Activated CD4-positive, alpha-beta T cell treated with anti-CD3 and anti-CD28 coated beads, Interleukin-2, amount 10 ng/mL, durations not matched to agents 7 days and 5 days (primary cell): ENCODE data around the gene REXO1. TPM values are rescaled to one million over a fixed set of nuclear protein-coding genes. Genes with fewer than 3 reads are reported as not detected.
A peak's percentile ranks its signal among the peaks of the same experiment; 100 is the strongest.

Experiments used
- CTCF ChIA-PET: fragments of 350-600 bp; sonication (Branson Sonifier 250); formaldehyde crosslinking; loops from one replicate; lab custom pipeline; 2021; ENCODE audit warnings: antibody characterized with exemption; lab: Charles Lee
- POLR2A ChIA-PET: fragments of 350-600 bp; sonication (Branson Sonifier 250); formaldehyde crosslinking; loops from one replicate; lab custom pipeline; 2021; ENCODE audit warnings: antibody characterized with exemption; lab: Charles Lee
- DNase-seq: peaks from one replicate; pipeline ENCODE4 v3.0.0-alpha.2; 2020
- H3K27ac Mint-ChIP-seq: one replicate; pipeline ENCODE4 v1.8.0; 2021; ENCODE audit warnings: mild to moderate bottlenecking, moderate library complexity, mixed read lengths
- H3K27me3 Mint-ChIP-seq: one replicate; pipeline ENCODE4 v1.8.0; 2021; ENCODE audit warnings: mixed read lengths
- H3K36me3 Mint-ChIP-seq: one replicate; pipeline ENCODE4 v1.8.0; 2021; ENCODE audit warnings: low read depth, mixed read lengths
- H3K4me1 Mint-ChIP-seq: one replicate; pipeline ENCODE4 v1.8.0; 2021; ENCODE audit warnings: mixed read lengths
- H3K4me3 Mint-ChIP-seq: one replicate; pipeline ENCODE4 v1.8.0; 2021; ENCODE audit warnings: mild to moderate bottlenecking, moderate library complexity, mixed read lengths
- H3K9me3 Mint-ChIP-seq: one replicate; pipeline ENCODE4 v1.8.0; 2021; ENCODE audit warnings: mixed read lengths
- total RNA-seq, 2 experiments: library from RNA; stranded (reverse); gene quantifications; one replicate each; pipeline ENCODE4 v1.2.3, GENCODE V29; 2021

REXO1 gene
- total RNA-seq, 2 experiments from 2014 or later: 44.2 to 54.7 TPM

- peaks cover 13% of the 10 kb centered on the region for H3K4me1 Mint-ChIP-seq
Observed at GRCh38 chr19:1816530-1817298, 31.6 kb downstream of the REXO1 start.

GRCh38 chr19:1815605-1816529, 32.4 kb downstream of the REXO1 start:
- CTCF ChIA-PET: interaction anchor here (0.6 to 2.8 kb wide), 2 partner anchors 11 to 317 kb away, joined by 6 to 17 read pairs; no protein-coding TSS in a partner anchor
- Mint-ChIP-seq H3K36me3 (peaks cover 15% of the 10 kb centered on the region), H3K9me3 (no peaks in the 10 kb centered on the region), H3K4me3 (no peak overlapping the region), H3K27me3 (no peaks in the 10 kb centered on the region), H3K27ac (no peak overlapping the region), H3K4me1 (peaks cover 19% of the 10 kb centered on the region)
- POLR2A ChIA-PET: no interaction called here
- DNase-seq: no peak

More at GRCh38 chr19:1816530-1817298, 31.6 kb downstream of the REXO1 start:
- H3K27ac Mint-ChIP-seq: no peak overlapping the region
- H3K27me3 Mint-ChIP-seq: no peaks in the 10 kb centered on the region
- POLR2A ChIA-PET: no interaction called here
- no peak overlapping the region for H3K4me3 Mint-ChIP-seq
- CTCF ChIA-PET: no interaction called here
- H3K36me3 Mint-ChIP-seq: peaks cover 15% of the 10 kb centered on the region
- no peak for DNase-seq
- no peaks in the 10 kb centered on the region for H3K9me3 Mint-ChIP-seq

DNA sequence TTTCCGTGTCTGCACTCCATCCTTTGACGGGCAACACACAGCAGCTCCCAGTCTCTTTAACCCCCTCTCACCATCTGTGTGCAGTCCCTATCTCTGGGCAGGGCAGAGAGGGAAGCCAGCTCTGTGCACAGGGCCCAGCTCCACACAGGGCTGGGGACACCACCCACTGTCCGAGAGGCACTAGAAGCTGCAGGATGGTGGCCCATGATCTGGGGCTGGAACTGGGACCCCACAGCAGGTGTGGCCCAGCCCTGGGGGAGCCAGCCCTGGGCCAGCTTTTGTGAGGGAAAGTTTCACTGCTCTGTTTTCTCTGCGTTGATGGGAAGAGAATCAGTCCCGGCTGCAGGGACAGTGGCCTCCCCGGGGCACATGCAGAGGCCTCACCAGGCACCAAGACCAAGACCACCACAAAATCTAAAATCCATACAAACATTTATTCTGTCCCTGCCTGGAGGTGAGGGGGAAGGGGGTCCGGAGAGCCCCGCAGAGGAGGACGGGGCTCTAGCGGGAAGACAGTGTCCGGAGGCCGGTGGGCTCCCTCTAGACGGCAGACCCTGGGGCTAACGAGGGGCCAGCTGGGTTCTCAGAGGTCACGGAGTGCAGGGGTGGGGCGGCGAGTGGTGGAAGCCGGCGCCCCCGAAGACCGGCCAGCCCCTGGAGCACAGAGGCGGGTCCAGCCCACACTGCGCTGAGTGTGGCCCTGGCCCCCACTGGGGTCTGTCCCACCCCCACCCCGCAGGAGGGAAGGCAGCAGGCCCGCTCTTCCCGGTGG, 33.3 kb downstream of the REXO1 start:
- no peak for DNase-seq
- CTCF ChIA-PET: interaction anchor here (0.6 to 2.8 kb wide), 4 partner anchors 12 to 318 kb away, joined by 3 to 17 read pairs (median 6); no protein-coding TSS in a partner anchor
- Mint-ChIP-seq H3K27me3 (no peaks in the 10 kb centered on the region), H3K4me3 (no peak overlapping the region), H3K9me3 (no peaks in the 10 kb centered on the region), H3K27ac (no peak overlapping the region), H3K4me1 (peaks cover 22% of the 10 kb centered on the region), H3K36me3 (peaks cover 12% of the 10 kb centered on the region)
- POLR2A ChIA-PET: no interaction called here

GRCh38 chr19:1814391-1814790, 33.9 kb downstream of the REXO1 start:
- no peaks in the 10 kb centered on the region for H3K27me3 Mint-ChIP-seq
- POLR2A ChIA-PET: no interaction called here
- H3K4me3 Mint-ChIP-seq: no peak overlapping the region
- no peaks in the 10 kb centered on the region for H3K9me3 Mint-ChIP-seq
- H3K27ac Mint-ChIP-seq: no peak overlapping the region
- peaks cover 12% of the 10 kb centered on the region for H3K36me3 Mint-ChIP-seq
- DNase-seq: no peak
- CTCF ChIA-PET: interaction anchor here (0.9 to 2.8 kb wide), 3 partner anchors 12 to 268 kb away, joined by 3 to 17 read pairs (median 5); no protein-coding TSS in a partner anchor
- peaks cover 22% of the 10 kb centered on the region for H3K4me1 Mint-ChIP-seq

- ChIA-PET POLR2A (no interaction called here), CTCF (interaction anchor here (1.8 to 2.8 kb wide), 2 partner anchors 13 to 40 kb away, joined by 5 to 17 read pairs; no protein-coding TSS in a partner anchor)
- no peaks in the 10 kb centered on the region for H3K27me3 Mint-ChIP-seq
- peaks cover 12% of the 10 kb centered on the region for H3K36me3 Mint-ChIP-seq
- peaks cover 22% of the 10 kb centered on the region for H3K4me1 Mint-ChIP-seq
- H3K27ac Mint-ChIP-seq: peak overlapping the region; percentile 100
- H3K4me3 Mint-ChIP-seq: peak overlapping the region; percentile 89
- H3K9me3 Mint-ChIP-seq: no peaks in the 10 kb centered on the region
- no peak for DNase-seq
Observed at GRCh38 chr19:1813192-1814182, 34.8 kb downstream of the REXO1 start.

GRCh38 chr19:1812426-1813191, 35.7 kb downstream of the REXO1 start:
- DNase-seq: peak; percentile 98
- Mint-ChIP-seq H3K27me3 (no peaks in the 10 kb centered on the region), H3K4me1 (peaks cover 22% of the 10 kb centered on the region), H3K27ac (peak overlapping the region; percentile 100), H3K36me3 (peaks cover 9% of the 10 kb centered on the region), H3K4me3 (peak overlapping the region; percentile 89), H3K9me3 (no peaks in the 10 kb centered on the region)
- POLR2A ChIA-PET: no interaction called here
- CTCF ChIA-PET: no interaction called here

GRCh38 chr19:1811942-1812425, 36.3 kb downstream of the REXO1 start, which contains the start of gene ATP8B3:
Gene ATP8B3, minus strand, starts transcription at chr19:1812276. Its CDS starts 540 bp downstream, at chr19:1811736.
- peaks cover 9% of the 10 kb centered on the region for H3K36me3 Mint-ChIP-seq
- no peaks in the 10 kb centered on the region for H3K9me3 Mint-ChIP-seq
- no peaks in the 10 kb centered on the region for H3K27me3 Mint-ChIP-seq
- ChIA-PET POLR2A (interaction anchor here (0.6 kb wide), 1 partner anchor 64 kb away, joined by 3 read pairs; no protein-coding TSS in a partner anchor), CTCF (interaction anchor here (1.0 to 1.4 kb wide), 2 partner anchors 14 to 17 kb away, joined by 3 to 4 read pairs; no protein-coding TSS in a partner anchor)
- no peak for DNase-seq
- H3K4me3 Mint-ChIP-seq: peak within 1 kb of the TSS; percentile 89
- H3K4me1 Mint-ChIP-seq: peaks cover 22% of the 10 kb centered on the region
- H3K27ac Mint-ChIP-seq: peak within 1 kb of the TSS; percentile 100

DNA sequence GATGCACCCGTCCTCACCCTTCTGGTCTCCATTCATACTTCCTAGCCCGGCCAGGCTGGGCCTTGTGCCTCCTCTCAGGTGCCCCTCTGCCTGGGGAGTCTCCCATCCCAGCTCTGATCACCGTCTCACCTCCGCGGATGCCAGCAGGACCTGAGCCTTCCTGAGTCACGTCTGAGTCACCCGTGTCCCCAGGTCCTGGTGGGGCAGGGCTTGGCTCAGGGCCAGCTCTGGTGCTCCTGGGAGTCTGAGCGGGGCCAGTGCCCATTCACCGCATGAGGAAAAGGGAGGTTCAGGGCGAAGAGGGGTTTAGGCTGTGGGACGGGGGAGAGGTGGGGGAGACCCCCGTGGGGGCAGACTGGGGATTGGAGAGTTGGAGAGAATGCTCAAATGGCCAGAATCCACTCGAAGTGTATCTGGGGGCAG, 36.8 kb downstream of the REXO1 start:
- peak overlapping the region; percentile 89 for H3K4me3 Mint-ChIP-seq
- H3K9me3 Mint-ChIP-seq: no peaks in the 10 kb centered on the region
- peak; percentile 28 for DNase-seq
- H3K4me1 Mint-ChIP-seq: peaks cover 22% of the 10 kb centered on the region
- POLR2A ChIA-PET: interaction anchor here (0.6 kb wide), 1 partner anchor 65 kb away, joined by 3 read pairs; no protein-coding TSS in a partner anchor
- no peaks in the 10 kb centered on the region for H3K27me3 Mint-ChIP-seq
- H3K36me3 Mint-ChIP-seq: peaks cover 9% of the 10 kb centered on the region
- peak overlapping the region; percentile 100 for H3K27ac Mint-ChIP-seq
- CTCF ChIA-PET: interaction anchor here (1.0 to 1.4 kb wide), 2 partner anchors 15 to 17 kb away, joined by 3 to 4 read pairs; no protein-coding TSS in a partner anchor

DNA sequence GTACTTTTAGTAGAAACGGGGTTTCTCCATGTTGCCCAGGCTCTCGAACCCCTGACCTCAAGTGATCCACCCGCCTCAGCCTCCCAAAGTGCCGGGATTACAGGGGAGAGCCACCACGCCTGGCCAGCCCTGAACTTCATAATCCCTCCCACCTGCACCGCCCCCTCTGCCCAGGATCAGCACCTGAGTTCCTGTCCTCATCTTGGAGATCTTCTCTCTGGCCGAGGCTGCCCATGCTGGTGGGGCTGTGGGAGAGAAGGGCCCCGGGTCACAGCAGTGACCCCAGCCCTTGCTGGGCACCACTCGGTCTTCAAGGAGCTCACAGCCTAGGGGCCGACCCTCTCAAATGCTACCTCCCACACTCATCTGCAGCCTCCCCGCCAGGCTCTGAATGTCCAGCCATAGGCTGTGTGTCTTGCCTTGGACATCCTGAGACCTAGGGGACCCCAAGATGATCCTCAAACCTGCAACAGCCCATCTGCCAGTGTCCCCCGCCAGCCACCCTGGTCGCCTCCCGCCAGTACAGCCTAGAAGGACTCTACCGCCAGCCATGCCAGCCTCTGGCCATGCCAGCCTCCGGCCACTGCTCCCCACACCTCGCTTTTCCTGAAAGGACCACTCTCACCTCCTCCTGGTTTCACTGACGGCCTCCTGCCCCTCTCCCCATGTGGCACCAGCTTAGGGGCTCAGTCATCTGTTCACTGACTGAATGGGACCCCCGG, 37.7 kb downstream of the REXO1 start:
- Mint-ChIP-seq H3K27ac (no peak overlapping the region), H3K36me3 (peaks cover 4% of the 10 kb centered on the region), H3K4me3 (peak overlapping the region; percentile 53), H3K27me3 (no peaks in the 10 kb centered on the region), H3K4me1 (peaks cover 22% of the 10 kb centered on the region), H3K9me3 (no peaks in the 10 kb centered on the region)
- ChIA-PET CTCF (interaction anchor here (1.1 to 1.4 kb wide), 2 partner anchors 15 to 22 kb away, joined by 3 to 4 read pairs; no protein-coding TSS in a partner anchor), POLR2A (no interaction called here)
- DNase-seq: no peak

DNA sequence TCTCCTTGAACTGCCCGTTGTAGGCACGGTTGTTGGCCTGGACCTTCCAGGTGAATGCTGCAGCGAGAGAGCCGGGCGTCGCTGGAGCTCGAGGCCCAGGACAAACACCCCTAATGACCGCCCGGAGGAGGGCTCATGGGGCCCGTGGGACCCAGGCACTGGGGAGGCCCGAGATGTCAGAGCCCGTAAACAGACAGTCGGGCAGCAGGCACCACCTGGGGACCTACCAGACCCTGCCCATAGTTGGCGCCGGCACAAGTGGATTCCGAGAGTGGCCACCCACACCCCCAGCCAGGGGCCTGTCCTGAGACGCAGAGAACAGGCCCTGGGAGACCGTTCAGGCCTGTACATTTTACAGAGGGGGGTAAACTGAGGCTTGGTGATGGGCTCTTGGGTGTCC, 38.6 kb downstream of the REXO1 start:
- CTCF ChIA-PET: interaction anchor here (1.1 kb wide), 1 partner anchor 21 kb away, joined by 3 read pairs; no protein-coding TSS in a partner anchor
- Mint-ChIP-seq H3K36me3 (no peaks in the 10 kb centered on the region), H3K27ac (no peak overlapping the region), H3K4me1 (peaks cover 22% of the 10 kb centered on the region), H3K27me3 (no peaks in the 10 kb centered on the region), H3K9me3 (no peaks in the 10 kb centered on the region), H3K4me3 (no peak overlapping the region)
- POLR2A ChIA-PET: no interaction called here
- no peak for DNase-seq
